Measurements from ENCODE around the gene TNK2.

The TNK2 gene

DNA sequence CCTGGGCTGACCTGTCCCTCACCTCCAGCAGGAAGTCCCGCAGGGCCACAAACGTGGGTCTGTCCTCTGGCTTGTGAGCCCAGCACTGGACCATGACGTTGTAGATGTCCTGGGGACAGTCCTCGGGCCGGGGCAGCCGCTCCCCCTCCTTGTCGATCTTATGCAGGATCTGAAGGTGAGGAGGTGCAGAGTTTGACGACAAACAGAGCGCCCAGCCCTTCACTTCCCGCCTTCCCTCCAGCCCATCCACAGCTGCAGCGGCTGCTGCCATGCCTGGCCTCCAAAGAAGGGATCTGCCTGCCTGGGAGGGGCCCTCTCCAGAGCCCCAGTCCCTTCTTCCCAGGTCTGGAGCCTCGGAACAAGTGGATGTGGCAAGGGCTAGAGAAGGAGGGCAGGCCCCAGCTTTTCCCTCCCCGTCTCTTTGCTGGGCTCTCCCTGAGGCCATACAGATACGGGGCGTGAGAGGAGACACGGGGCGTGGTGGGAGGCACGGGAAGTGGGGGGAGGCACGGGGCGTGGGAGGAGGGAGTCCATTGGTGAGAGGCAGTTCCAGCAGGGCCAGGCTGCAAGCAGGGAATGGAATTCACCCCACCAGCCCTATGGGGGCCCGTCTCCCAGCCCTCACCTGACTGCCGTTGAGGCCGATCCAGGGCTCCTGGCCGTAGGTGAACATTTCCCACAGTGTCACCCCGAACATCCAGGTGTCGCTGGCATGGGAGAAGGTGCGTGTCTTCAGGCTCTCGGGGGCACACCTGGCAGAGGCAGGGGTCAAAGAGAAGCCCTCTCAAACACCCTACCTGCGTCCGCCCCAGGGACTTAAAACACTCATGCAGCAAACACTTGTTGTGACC is 29.7 kb downstream of the TNK2 start:
- TF ChIP-seq, protein P1, sequence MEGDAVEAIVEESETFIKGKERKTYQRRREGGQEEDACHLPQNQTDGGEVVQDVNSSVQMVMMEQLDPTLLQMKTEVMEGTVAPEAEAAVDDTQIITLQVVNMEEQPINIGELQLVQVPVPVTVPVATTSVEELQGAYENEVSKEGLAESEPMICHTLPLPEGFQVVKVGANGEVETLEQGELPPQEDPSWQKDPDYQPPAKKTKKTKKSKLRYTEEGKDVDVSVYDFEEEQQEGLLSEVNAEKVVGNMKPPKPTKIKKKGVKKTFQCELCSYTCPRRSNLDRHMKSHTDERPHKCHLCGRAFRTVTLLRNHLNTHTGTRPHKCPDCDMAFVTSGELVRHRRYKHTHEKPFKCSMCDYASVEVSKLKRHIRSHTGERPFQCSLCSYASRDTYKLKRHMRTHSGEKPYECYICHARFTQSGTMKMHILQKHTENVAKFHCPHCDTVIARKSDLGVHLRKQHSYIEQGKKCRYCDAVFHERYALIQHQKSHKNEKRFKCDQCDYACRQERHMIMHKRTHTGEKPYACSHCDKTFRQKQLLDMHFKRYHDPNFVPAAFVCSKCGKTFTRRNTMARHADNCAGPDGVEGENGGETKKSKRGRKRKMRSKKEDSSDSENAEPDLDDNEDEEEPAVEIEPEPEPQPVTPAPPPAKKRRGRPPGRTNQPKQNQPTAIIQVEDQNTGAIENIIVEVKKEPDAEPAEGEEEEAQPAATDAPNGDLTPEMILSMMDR (conservative IDR thresholded peaks at IDR 0.05; ENCODE audit: low read depth, low read length) = no peak
- no peak overlapping the region for H3K4me3 ChIP-seq (ENCODE audit: low read depth, low read length)
- DNase-seq (ENCODE audit: low read depth) = no peak

DNA sequence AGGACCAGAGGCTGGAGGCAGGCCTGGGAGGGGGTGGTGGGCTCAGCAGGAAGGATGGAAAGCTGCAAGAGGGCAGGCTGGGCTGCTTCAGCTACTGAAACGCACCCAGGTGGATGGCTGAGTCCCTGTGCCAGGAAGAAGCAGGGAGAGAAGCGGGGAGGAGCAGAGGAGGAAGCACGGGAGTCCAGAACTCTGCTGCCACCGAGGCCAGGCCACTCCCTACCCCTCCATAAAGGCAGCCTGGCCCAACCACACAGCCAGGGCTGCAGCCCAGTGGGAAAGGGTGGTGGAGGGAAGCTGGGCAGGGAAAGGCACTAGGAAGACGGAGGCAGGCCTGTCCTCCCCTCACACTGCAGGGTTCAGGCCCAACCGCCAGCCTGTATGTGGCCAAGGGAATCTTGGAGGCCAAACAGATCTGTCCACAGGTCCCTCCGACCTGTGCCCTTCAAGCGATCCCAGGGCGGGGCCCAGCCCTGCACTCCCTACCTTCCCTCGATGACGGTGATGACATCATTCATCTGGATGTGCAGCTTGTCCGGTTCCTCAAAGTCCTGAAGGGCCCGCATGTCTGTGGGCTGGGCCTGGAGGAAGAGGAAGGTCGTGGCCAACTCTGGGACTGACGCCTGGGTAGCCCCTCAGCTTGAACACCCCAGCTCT is 30.5 kb downstream of the TNK2 start:
- DNase-seq (ENCODE audit: low read depth) = no peak
- TF ChIP-seq, protein P1 (conservative IDR thresholded peaks at IDR 0.05; ENCODE audit: low read depth, low read length) = no peak
- no peak overlapping the region for H3K4me3 ChIP-seq (ENCODE audit: low read depth, low read length)

DNA sequence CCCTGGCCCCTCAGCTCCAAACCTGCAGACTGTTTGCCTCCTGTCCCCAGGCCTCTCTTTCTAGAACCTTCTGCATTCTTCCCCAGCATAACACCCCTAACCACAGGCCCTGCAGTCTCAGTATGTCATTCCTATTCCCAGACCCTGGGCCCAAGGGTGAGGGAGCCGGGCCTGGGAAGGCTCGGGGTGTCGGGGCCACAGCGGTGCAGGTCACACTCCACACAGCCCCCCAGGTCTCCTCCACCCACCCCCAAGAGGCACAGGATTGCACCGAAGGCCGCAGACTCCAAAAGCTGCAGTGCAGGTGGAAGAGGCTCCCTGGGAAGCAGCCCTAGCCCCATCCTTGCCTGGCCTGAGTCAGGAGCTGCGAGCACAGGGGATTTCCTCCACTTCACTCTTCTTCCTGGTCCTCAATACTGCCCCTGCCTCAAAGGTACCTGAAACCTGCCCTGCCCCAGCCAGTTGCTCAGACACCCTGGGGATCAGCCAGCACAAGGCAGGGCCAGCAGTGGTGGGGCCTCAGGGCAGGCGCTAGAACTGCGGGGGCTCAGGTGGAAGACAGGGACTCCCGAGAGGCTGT is 31.1 kb downstream of the TNK2 start:
- H3K4me3 ChIP-seq (ENCODE audit: low read depth, low read length) = no peak overlapping the region
- DNase-seq (ENCODE audit: low read depth) = no peak
- TF ChIP-seq, protein P1 (conservative IDR thresholded peaks at IDR 0.05; ENCODE audit: low read depth, low read length) = no peak

DNA sequence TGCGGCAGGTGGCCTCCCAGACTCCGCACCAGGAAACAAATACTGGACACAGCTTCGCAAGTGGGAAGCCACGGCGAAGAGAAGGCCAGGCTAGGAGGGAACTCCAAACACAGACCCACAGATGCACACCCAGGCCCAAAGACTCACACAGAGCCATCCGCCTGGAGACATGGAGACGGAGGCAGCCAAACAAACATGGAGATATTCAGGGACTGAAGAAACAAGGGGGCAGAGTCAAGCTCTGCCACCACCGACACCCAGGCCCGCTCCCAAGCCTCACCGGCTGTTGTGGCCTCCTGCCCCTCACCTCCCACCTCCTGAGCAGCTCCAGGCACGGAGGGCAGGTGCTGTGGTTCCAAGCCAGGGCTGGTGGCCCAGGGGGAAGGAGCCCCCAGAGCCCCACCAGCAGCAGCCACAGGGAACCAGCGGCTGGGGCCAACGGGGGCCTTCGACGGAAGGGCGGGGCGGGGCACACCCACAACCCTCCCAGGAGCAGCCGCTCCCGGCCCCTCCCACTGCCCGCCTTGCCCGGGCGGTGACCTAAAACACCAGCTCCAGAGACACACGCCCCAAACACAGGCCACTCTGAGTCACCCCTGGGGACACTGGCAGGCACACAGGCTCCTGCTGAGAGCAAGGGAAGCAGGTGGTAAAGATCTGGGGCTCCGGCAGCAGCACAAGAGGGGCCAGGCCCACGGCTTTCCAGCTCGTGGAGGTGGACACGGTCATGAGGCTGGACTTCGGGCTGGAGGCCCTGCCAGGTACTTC is 31.9 kb downstream of the TNK2 start:
- no peak overlapping the region for H3K4me3 ChIP-seq (ENCODE audit: low read depth, low read length)
- DNase-seq (ENCODE audit: low read depth) = no peak
- TF ChIP-seq, protein P1 (conservative IDR thresholded peaks at IDR 0.05; ENCODE audit: low read depth, low read length) = no peak

DNA sequence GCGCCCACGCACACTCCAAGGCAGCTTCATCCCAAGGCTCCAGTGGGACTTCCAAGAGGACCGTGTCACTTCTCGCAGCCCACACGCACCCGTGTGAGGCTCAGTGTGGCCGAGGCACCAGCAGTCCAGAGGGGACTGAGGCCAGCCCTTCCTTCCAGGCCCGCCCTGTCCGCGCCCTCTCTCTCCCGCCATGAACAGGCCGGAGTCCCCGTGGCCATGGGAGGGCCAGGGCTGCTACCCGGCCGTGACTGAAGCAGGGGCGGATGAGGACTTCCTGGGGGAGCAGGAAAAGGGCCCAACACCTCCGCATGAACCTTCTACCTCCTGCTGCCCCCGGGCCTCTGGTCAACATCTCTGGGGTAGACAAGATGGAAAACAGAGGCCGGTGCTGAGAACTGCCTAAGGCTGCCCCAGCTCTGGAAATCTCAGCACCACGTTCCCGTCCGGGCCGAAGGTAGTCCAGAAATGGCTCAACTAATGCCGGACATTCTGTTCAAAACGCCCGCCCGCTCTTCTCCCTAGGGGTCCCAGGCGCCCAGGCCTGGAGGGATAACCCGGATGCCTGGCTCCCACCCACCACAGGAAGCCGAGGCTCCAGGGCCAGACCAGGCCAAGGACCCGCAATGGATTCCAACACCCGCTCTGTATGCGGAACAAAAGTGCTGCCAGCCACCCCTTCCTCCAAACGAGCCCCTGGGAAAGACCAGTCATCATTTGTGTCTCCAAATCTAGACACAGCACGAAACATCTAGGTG is 32.7 kb downstream of the TNK2 start:
- TF ChIP-seq, protein P1 (conservative IDR thresholded peaks at IDR 0.05; ENCODE audit: low read depth, low read length) = no peak
- DNase-seq (ENCODE audit: low read depth) = no peak
- H3K4me3 ChIP-seq (ENCODE audit: low read depth, low read length) = no peak overlapping the region

DNA sequence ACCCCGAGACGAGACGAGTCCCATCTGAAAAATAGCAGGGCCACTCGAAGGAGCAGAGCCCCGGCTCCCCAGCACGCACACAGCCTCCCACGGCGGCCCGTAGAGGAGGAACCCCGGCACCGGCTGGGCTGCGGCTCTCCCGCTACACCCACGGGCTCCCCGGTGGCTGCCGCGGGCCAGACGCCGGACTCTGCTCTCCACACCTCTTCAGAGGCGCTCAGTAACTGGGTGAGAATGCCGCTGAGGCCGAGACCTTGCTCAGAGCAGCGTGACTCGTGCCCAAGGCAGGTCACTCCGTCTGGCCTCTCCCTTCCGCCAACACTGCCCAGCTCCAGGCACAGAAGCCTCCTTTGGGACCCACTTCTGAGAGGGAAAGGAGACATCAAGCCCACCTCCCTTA is 34.4 kb downstream of the TNK2 start:
- peak; percentile 37 for DNase-seq (ENCODE audit: low read depth)
- H3K4me3 ChIP-seq (ENCODE audit: low read depth, low read length) = no peak overlapping the region
- TF ChIP-seq, protein P1 (conservative IDR thresholded peaks at IDR 0.05; ENCODE audit: low read depth, low read length) = no peak
